Endothelial cell of umbilical vein (primary cell): Measurements from ENCODE around the gene RNF157. TPM values are rescaled to one million over a fixed set of nuclear protein-coding genes. Genes with fewer than 3 reads are reported as not detected.

ENCODE experiments used
- BruUV-seq: library from RNA; stranded (reverse); fragments of 400-500 nt; replicated peaks from 2 replicates; lab custom pipeline; 2021; lab: Mats Ljungman, UMichigan
- CTCF ChIA-PET: fragments of 300-600, 350-600 bp; sonication (Branson Sonifier 250); formaldehyde crosslinking; loops from one replicate; lab custom pipeline; 2021; ENCODE audit warnings: antibody characterized with exemption, inconsistent platforms; lab: Charles Lee
- POLR2A ChIA-PET: fragments of 300-600, 350-600 bp; sonication (Branson Sonifier 250); formaldehyde crosslinking; loops from one replicate; lab custom pipeline; 2021; ENCODE audit warnings: antibody characterized with exemption, inconsistent platforms; lab: Charles Lee
- DNase-seq: peaks from one replicate; pipeline ENCODE4 v3.0.0-alpha.2; 2011; ENCODE audit warnings: low read depth, low spot score
- FAIRE-seq: peaks from 2 replicates; lab custom pipeline; 2011; peaks lifted over from hg19 to GRCh38; lab: Jason Lieb, UNC
- H2AFZ ChIP-seq: 2 replicates; pipeline ENCODE4 v1.6.0; 2012; ENCODE audit warnings: low read depth, low read length, control low read depth, inconsistent platforms
- H3K27ac ChIP-seq: 2 replicates; pipeline ENCODE4 v1.5.1; 2011; ENCODE audit warnings: low read depth, mild to moderate bottlenecking, control low read depth, low read length, moderate library complexity; ENCODE audit not compliant: insufficient read depth
- H3K27me3 ChIP-seq, 2 experiments: 2 replicates each; pipeline versions ENCODE4 v1.6.0 to v1.6.1; 2011; ENCODE audit warnings: low read length in 2 of 2, mixed read lengths in 1 of 2; ENCODE audit not compliant: control insufficient read depth in 2 of 2, insufficient read depth in 2 of 2
- H3K36me3 ChIP-seq, 2 experiments: 2 replicates in 1 of 2; 3 replicates in 1 of 2; pipeline ENCODE4 v1.5.1; 2011; ENCODE audit warnings: low read length in 2 of 2, mild to moderate bottlenecking in 1 of 2, moderate library complexity in 1 of 2; ENCODE audit not compliant: control insufficient read depth in 2 of 2, insufficient read depth in 2 of 2; ENCODE audit errors: extremely low read depth in 1 of 2
- H3K4me1 ChIP-seq: 3 replicates; pipeline ENCODE4 v1.5.1; 2011; ENCODE audit warnings: mild to moderate bottlenecking, low read length; ENCODE audit not compliant: control insufficient read depth, insufficient read depth; ENCODE audit errors: extremely low read depth
- H3K4me2 ChIP-seq: 2 replicates; pipeline ENCODE4 v1.6.1; 2011; ENCODE audit warnings: low read length, control low read depth, mixed read lengths; ENCODE audit not compliant: insufficient read depth
- H3K4me3 ChIP-seq, 3 experiments: fragments of 200-600 bp in 1 of 3; sonication (generic), shearing (Covaris generic) in 1 of 3; replicated peaks in 1 of 3; 2 replicates each; pipeline ENCODE4 v1.5.1; 2011 to 2016; ENCODE audit warnings: control low read depth in 3 of 3, low read length in 3 of 3, mild to moderate bottlenecking in 2 of 3, inconsistent platforms in 1 of 3, low read depth in 1 of 3, moderate library complexity in 1 of 3; ENCODE audit not compliant: insufficient read depth in 1 of 3
- H3K79me2 ChIP-seq: 2 replicates; pipeline ENCODE4 v1.6.0; 2012; ENCODE audit warnings: low read length, inconsistent platforms; ENCODE audit not compliant: control insufficient read depth, insufficient read depth
- H3K9ac ChIP-seq: replicated peaks from 2 replicates; pipeline ENCODE3; 2011; ENCODE audit warnings: low read length, control low read depth; ENCODE audit not compliant: insufficient read depth; ENCODE audit errors: extremely low read depth
- H3K9me1 ChIP-seq: replicated peaks from 3 replicates; pipeline ENCODE4 v1.6.0; 2011; ENCODE audit warnings: mild to moderate bottlenecking, low read length; ENCODE audit not compliant: control insufficient read depth, insufficient read depth; ENCODE audit errors: extremely low read depth
- H3K9me3 ChIP-seq: replicated peaks from 2 replicates; pipeline ENCODE4 v1.5.1; 2012; ENCODE audit warnings: low read length, inconsistent platforms; ENCODE audit not compliant: control insufficient read depth, insufficient read depth
- H4K20me1 ChIP-seq: replicated peaks from 2 replicates; pipeline ENCODE3; 2011; ENCODE audit warnings: mild to moderate bottlenecking, low read length; ENCODE audit not compliant: control insufficient read depth, insufficient read depth; ENCODE audit errors: extremely low read depth
- CTCF ChIP-seq, 2 donors: IDR thresholded peaks; 1 replicate in 1 of 2; 2 replicates in 1 of 2; pipeline ENCODE4 v1.5.1; 2011; ENCODE audit warnings: low read length in 2 of 2, mild to moderate bottlenecking in 2 of 2, moderate library complexity in 2 of 2, control low read depth in 1 of 2, inconsistent platforms in 1 of 2, low read depth in 1 of 2; ENCODE audit not compliant: insufficient read depth in 1 of 2; ENCODE audit errors: extremely low read depth in 1 of 2
- EZH2 ChIP-seq: IDR thresholded peaks from 2 replicates; pipeline ENCODE4 v1.6.1; 2012; ENCODE audit warnings: borderline replicate concordance, low read depth, mild to moderate bottlenecking, moderate library complexity, low read length, inconsistent platforms; ENCODE audit not compliant: severe bottlenecking
- FOS ChIP-seq: IDR thresholded peaks from 2 replicates; pipeline ENCODE4 v1.6.1; 2011; ENCODE audit warnings: mild to moderate bottlenecking, low read length, moderate library complexity, borderline replicate concordance; ENCODE audit not compliant: insufficient read depth
- GATA2 ChIP-seq: IDR thresholded peaks from 2 replicates; pipeline ENCODE4 v1.7.0; 2011; ENCODE audit warnings: low read depth, mild to moderate bottlenecking, moderate library complexity, mixed read lengths, low read length; ENCODE audit not compliant: insufficient read length, insufficient read depth
- JUN ChIP-seq: IDR thresholded peaks from 2 replicates; pipeline ENCODE4 v1.6.1; 2011; ENCODE audit warnings: borderline replicate concordance, low read depth; ENCODE audit not compliant: insufficient read length, insufficient read depth
- MAX ChIP-seq: IDR thresholded peaks from 2 replicates; pipeline ENCODE4 v1.6.1; 2011; ENCODE audit not compliant: insufficient read depth, insufficient read length
- MYC ChIP-seq: IDR thresholded peaks from one replicate; pipeline ENCODE4 v1.6.1; 2011; ENCODE audit warnings: mild to moderate bottlenecking, low read depth, low read length
- POLR2A ChIP-seq: IDR thresholded peaks from 2 replicates; pipeline ENCODE4 v1.6.1; 2012; ENCODE audit warnings: low read depth, mild to moderate bottlenecking, control low read depth, low read length
- POLR2AphosphoS5 ChIP-seq: IDR thresholded peaks from 2 replicates; pipeline ENCODE4 v1.6.1; 2012; ENCODE audit warnings: low read depth, mild to moderate bottlenecking, control low read depth, low read length, moderate library complexity; ENCODE audit not compliant: insufficient read depth
- dilution Hi-C: fragments of 300-500 bp; cut with MboI; formaldehyde crosslinking; loops from one replicate; pipeline ENCODE4 v1.15.0; 2019; ENCODE audit warnings: low sequenced_read_pairs; ENCODE audit not compliant: extremely low pct_ligation_motif_present
- intact Hi-C: fragments of 100-400 bp; cut with micrococcal nuclease; formaldehyde crosslinking; loops from one replicate; pipeline ENCODE4 v1.10.0; 2022
- polyA plus RNA-seq, 4 experiments: library from polyadenylated mRNA; depleted of rRNA in 3 of 4; stranded (reverse) in 3 of 4; unstranded in 1 of 4; fragments of >200 nt; gene quantifications; 2 replicates each; pipeline versions ENCODE4 v1.2.1 to v1.2.3, GENCODE V29; 2011 to 2012; ENCODE audit warnings: missing spikeins in 1 of 4
- total RNA-seq: library from RNA; stranded (reverse); gene quantifications from 2 replicates; pipeline ENCODE4 v1.2.3, GENCODE V29; 2021

RNF157 gene
- total and polyA plus RNA-seq, 2 donors (not counting 3 experiments of a cell fraction or from before 2014, with no cell fraction given) = 0.07 to 0.86 TPM

- H3K27me3 ChIP-seq = peaks cover 0 to 1% of the 10 kb centered on the region in 2 experiments
- H3K9me3 ChIP-seq = no peaks in the 10 kb centered on the region
- ChIA-PET POLR2A (no interaction called here), CTCF (interaction anchor here (0.7 to 1.5 kb wide), 5 partner anchors 8 to 110 kb away, joined by 3 to 9 read pairs (median 3); no protein-coding TSS in a partner anchor)
- DNase-seq = no peak
- no peak overlapping the region for H3K4me2 ChIP-seq
- H3K4me1 ChIP-seq = no peaks in the 10 kb centered on the region
- H4K20me1 ChIP-seq = no peaks in the 10 kb centered on the region
- H3K79me2 ChIP-seq = no peaks in the 10 kb centered on the region
- no peaks in the 10 kb centered on the region for H3K36me3 ChIP-seq
- no peak overlapping the region for H3K27ac ChIP-seq
- no TSS peak for BruUV-seq
- no peaks in the 10 kb centered on the region for H3K9me1 ChIP-seq
- H2AFZ ChIP-seq = no peak overlapping the region
- H3K4me3 ChIP-seq = no peak overlapping the region
- dilution Hi-C loops = no loop called here
- intact Hi-C loops = no loop called here
- no peak for FAIRE-seq
- H3K9ac ChIP-seq = no peak overlapping the region
- TF ChIP-seq MAX (no peak), FOS (no peak), CTCF (IDR thresholded peaks at IDR 0.05; ENCODE audit: extremely low read depth in 1 of 2, insufficient read depth in 1 of 2, low read depth in 1 of 2, low read length in 2 of 2) (no peak), POLR2A (no peak), POLR2AphosphoS5 (no peak), JUN (no peak), GATA2 (no peak), MYC (no peak), EZH2 (no peak)
Measured at GRCh38 chr17:76170114-76170513, 70.2 kb downstream of the RNF157 start.
